Cortex of kidney (tissue), 1 donor: ENCODE data around the gene GOLT1B.
"Not testable (repeated sequence)": the region's sequence is repeated elsewhere in the genome, so short reads cannot be mapped to it uniquely, and the experiment has no call there.

Experiments used
- DNase-seq: peaks from one replicate; lab custom pipeline; 2025; lab: John Stamatoyannopoulos, UW

Gene GOLT1B, protein sequence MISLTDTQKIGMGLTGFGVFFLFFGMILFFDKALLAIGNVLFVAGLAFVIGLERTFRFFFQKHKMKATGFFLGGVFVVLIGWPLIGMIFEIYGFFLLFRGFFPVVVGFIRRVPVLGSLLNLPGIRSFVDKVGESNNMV

DNA sequence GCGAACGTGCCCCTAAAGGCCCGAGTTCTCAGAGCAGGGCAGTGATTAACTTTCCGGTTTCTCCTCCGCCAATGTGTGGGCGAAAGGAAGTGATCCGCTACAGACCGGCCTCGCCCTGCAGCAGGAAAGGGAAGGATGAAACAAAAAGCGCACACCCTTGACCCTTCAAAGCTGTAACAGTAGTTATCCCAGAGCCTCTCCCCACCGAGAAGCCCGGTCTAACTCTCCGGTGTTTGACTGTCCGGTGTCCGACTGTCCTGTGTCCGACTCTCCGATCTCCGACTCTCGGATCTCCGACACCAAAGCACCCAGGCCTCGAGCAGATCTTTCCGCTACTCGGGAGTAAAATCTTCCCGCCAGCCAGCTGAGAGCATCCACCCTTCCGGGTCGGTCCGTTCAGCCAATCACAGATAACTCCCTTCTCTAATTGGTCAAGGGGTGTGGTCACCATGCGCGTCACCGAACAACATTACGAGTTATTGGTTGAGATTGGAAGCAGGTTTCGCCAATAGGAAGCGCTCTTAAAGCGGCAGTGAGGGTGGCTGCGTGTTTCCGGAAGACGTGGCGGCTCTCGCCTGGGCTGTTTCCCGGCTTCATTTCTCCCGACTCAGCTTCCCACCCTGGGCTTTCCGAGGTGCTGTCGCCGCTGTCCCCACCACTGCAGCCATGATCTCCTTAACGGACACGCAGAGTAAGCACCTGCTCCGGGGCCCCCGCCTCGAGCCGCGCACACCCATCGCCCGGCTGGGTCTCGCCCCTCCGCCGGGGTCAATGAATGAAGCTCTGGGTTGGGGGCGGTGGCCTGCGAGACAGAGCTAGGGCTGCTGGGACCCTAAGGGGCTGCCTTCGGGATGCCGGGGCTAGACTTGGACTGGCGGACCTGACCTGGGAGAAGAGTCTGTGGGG lies at the start of gene GOLT1B, which contains the start of gene RECQL:
Gene GOLT1B, plus strand, starts transcription at position 532 of the 906 bp plus-strand sequence. Its CDS starts 135 bp downstream, at position 667.
Gene RECQL, minus strand, starts transcription at position 378 of the 906 bp plus-strand sequence. CDS start 2,065 bp downstream, outside the sequence.
- DNase-seq, result peak; percentile 30

DNA sequence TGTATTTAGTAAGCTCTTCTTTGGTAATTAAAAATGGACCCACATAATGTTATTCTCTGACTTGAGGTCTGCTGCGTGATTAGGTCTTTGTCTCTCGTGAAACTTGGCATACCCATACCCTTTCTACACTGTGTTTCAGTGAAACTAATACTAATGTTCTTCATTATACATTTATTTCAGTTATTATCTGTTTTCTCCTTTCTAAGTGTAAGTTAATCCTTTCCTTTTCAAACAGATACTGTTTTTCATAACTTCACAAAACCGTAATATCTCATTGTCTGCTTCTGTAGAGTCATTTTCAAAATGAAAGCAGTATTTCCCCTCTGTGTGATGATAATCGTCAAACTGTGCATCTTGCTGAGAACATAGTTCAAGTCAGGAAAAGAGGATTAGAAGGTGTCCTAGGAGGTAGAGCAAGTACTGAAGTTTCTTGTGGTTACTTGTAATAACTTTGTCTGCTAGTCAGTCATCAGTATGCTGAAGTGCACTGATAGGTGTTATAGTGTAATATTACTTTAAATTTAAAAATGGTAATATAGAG lies 48.2 kb upstream of the GOLT1B start:
- DNase-seq, result no peak

DNA sequence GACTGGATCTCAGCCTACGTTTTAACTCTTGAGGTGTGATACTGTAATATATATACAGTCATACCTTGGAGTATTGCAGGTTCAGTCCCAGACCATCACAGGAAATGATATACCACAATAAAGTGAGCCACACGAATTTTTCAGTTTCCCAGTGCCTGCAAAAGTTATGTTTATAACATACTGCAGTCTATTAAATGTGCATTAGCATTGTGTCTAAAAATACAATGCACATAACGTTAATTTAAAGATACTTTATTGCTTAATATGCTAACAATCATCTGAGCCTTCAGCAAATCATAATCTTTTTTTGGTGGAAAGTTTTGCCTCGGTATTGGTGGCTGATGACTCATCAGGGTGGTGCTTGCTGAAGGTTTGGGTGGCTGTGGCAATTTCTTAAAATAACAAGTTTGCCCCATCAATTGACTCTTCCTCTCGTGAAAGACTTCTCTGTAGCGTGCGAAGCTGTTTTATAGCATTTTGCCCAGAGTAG lies 45.3 kb upstream of the GOLT1B start:
- DNase-seq, result no peak

DNA sequence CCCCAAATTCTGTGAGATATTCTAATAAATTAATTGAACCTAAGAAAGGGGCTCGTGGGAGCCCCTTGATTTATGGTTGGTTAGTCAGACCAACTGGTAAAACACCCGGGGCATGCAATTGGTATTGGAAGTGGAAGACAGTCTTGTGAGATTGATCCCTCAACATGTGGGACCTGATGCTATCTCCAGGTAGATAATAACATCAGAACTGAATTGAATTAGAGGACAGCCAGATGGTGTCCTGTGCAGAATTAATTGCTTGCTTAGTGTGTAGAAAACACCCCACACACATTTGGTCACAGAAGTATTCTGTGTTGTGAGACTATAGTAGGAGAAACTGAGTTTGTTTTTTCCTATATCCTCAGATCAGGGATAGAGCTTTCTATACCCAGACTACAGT lies 42.1 kb upstream of the GOLT1B start:
- DNase-seq, result no peak

GRCh38 chr12:21467334-21467733 lies 34.3 kb upstream of the GOLT1B start:
- DNase-seq, result not testable (repeated sequence)

DNA sequence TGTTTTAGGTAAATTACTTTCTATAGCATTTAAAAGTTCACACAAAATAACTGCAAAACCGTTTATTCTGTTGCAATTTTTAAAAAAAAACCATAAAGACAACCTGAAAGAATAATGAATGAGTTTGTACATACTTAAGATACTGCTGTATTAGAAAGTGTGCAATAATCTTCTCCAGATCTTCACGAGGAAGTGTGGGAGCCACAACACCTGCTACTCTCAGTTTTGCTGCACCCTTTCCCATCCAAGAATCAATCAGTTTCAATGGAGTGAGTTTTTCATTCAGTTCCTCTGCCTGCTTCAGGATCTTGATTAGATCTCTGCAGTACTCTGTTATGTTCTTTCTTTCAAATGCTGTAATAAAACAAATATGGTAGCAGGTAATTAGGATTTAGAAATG lies 30.3 kb upstream of the GOLT1B start:
- no peak for DNase-seq

DNA sequence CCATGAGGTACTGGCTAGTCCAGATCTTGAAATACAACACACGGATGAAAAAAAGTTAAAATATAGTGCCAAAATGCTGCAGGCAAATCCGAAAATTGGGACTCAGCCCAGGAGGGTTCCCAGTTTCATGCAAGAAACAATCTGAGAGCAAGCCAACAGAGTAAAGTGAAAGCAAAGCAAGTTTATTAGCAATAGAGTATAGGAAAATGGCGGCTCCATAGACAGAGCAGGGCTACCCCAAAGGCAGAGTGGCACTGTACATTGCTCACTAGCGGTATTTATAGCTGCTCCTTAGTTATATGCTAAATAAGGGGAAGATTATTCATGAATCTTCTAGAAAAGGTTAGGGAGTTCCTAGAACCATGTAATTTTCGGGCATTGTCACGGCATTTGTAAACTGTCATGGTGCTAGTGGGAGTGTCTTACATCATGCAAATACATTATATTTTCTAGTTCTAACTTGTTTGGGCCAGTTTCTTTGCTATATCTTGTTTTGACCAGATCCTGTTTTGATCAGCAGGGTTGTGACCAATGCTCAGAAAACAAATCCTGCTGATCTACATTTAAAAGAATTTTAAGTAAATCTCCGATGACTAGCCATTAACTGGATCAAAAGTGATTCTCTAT lies 29.3 kb upstream of the GOLT1B start:
- no peak for DNase-seq

DNA sequence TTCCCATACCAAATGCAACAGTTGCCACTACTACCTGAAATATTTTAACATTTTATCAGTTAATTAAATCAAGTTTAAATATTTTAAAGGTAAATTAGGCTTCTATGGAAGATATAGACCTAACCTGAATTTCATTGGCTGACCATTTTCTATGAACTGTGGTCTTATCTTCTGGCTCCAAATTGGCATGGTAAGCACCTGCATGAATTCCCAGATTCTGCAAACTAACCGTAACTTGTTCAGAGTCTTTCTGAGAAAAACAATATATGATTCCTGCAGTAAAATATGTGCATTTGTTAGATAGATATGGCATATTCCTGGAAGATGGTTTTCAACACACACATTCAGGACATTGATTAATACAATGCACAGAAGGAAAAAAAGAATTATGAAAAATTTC lies 26.0 kb upstream of the GOLT1B start:
- DNase-seq, result no peak

DNA sequence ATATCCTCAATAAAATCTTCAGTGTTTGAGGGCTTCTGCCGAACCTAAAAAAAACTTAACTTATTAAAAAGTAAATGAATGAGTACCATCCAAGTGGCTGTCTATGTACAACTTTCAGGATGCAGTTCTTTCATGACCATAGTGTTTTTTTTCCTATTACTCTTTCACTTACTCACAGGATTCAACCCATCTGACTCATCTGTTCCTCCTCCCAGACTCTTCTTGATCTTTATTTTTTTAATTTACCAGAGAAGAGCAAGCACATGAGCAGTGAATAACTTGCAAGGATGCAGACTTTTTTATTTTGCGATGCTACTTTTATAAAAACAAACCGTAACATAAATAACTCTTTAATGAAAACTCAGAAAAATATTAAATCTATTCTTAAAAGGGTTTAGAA lies 24.6 kb upstream of the GOLT1B start:
- DNase-seq, result no peak

DNA sequence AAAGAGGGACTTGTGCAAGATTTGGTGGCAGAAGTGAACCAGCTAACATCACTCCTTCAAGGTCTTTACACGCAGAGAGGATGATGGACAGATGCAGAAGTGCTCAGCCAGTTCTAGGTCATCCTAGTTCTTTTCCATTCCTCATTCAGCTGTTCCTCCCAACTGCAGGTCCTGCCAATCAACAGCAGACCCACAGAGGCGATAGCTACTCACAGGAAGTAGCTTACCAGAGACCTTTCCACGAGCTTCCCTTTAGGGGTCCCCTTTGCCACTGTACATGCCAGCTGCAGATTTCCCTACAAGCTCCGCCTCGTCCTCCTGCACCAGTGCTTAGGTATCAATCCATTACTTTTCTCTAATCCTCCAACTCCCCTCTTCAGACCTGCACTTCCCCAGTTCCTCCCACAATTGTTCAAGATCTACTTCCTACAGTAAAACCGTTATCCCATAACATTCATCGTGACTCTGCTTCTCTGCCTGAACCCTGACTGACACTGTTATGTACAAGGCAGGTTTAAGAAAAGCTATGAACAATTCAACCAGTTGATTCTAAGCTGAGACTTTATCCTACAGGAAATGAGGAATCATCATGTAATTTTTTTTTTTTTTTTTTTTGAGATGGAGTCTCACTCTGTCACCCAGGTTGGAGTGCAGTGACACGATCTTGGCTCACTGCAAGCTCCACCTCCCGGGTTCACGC lies 22.7 kb upstream of the GOLT1B start:
- no peak for DNase-seq

GRCh38 chr12:21483531-21483930 lies 18.1 kb upstream of the GOLT1B start:
- DNase-seq, result no peak

DNA sequence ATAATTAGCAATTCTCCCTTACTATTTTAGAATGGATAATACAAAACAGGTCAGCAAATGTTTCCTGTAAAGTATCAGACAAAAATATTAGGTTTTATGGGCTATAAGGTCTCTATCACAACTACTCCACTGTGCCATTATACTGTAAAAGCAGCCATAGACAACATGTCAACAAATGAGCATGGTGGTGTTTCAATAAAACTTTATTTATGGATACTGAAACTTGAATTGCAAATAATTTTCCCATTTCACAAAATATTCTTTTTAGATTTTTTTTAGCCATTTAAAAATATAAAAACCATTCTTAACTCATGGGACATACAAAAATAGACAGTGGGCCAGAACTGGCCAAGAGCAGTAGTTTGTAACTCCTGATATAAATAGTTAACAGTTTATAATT lies 15.6 kb upstream of the GOLT1B start:
- DNase-seq, result no peak

DNA sequence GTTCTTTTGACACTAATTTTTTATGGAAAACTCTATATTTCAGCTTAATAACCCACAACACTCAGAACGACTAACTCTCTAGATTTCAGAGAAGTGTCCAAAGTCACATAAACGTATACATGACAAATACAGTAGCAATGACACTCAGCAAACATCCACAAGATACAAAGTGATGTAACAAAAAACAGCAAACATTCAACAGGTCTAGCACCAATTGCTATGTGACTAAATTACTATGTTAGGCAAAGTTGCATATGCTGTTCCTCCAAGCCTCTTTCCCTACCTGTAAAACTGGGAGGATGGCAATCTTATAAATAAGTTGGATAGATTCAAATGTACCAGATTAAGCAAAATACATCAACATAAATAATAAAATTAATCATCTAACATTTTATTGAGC lies 1.8 kb upstream of the GOLT1B start:
- no peak for DNase-seq

DNA sequence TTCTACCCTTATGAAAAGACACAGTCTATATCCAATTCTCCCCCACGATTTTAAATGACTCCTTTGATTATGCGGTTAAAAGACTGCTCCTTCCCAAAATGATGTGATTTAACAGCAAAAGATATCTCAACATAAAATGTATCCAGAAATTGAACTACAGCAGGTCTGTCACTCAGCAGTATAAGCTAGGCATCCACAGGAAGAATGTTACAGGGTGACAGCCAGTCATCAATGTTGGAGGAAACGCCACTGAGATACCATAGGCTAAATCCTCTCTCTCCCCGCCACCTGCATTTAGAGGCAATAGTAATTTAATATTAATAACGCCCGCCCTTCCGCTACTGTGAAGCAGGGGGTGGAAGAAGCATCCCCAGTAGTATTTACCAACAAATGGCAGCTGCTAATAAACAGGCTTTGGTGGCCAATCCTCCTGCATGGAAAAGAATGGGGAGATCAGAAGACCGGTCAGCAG lies 767 bp upstream of the GOLT1B start:
- DNase-seq, result no peak

- DNase-seq, result no peak
Measured at GRCh38 chr12:21502164-21502496, 541 bp downstream of the GOLT1B start.

DNA sequence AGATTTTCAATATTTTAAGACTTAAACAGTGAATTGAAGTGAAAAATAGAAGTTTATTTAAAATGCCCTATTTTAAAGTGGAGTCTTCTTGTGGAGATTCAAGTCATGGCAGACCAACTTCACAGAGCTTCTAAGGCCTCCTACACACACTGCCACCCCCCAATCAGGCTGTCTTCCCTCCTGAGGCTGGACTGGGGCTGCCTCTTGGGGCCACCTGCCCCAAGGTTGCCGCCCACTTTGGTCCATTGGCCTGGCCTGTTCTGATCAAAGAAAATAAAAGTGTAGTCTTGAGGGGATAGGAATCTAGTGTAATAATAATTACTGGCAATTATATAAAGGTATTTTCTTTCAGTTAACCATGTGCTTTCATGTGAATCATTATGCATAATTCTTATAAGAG lies 1.3 kb downstream of the GOLT1B start:
- DNase-seq, result no peak

- no peak for DNase-seq
Measured at GRCh38 chr12:21505888-21506287, 4.3 kb downstream of the GOLT1B start.

DNA sequence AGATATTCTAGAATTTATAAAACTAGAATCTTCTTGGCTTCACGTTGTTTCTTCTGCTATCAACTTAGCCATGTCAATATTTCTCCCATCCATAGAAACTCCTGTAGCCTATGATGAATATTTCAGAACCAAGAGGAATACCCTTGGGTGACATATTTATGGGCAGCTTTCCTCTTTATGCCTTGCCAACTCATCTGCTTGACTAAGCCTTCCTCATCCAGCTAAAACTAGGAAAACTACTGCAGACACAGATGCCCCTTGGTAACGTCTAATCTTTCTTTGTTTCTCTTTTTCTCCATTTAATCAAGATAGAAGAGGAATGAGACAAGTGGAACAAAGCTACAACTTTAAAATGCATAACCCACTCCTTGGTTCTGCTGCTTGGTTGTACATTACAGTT lies 6.3 kb downstream of the GOLT1B start:
- no peak for DNase-seq

DNA sequence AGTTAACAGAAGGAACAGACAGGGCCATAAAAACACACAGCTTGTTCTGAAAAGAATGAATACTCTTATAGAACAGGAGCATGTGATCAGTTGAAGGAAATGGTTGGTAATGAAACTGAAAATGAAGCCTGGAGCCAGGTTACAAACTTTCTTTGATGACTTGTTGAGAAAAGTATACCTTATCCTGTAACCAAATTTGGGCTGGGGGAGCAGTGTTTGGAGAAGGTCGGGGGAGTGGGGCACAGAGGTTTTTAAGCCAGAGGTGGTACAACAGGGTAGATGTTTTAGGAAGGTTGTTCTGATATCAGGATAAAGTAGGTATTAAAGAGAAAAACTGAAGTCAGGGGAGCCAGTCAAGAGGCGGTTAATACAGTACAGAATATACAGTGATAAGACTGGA lies 8.2 kb downstream of the GOLT1B start:
- no peak for DNase-seq

GRCh38 chr12:21516281-21516680 lies 14.7 kb downstream of the GOLT1B start:
- no peak for DNase-seq

DNA sequence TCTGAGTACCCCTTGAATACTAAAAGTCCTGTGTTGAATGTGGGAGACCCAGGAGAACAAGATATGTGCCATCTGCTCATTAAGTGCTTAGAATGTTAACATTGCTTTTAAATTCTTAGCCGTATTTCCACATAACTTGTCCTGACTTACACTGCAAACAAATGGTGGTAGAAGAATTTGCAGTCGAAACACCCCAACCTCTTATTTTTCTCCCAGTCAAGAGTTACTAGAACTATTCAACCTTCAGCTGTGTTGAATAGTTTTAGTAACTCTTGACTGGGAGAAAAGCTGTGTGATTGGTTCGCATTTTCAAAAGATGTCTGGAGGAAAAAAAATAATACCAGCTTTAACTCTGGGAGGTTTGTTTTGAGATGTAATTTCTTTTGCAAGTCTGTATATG lies 16.9 kb downstream of the GOLT1B start:
- DNase-seq, result no peak

- DNase-seq, result no peak
Measured at GRCh38 chr12:21521541-21521940, 20.0 kb downstream of the GOLT1B start.
